ENCODE results near the gene ACOT8.

GRCh38 chr20:45813489-45813888 is 43.7 kb downstream of the ACOT8 start:
- TF ChIP-seq CTCF (IDR thresholded peaks at IDR 0.05 in 8 of 11, conservative IDR thresholded peaks at IDR 0.05 in 3 of 11) (no peak), POLR2A (IDR thresholded peaks at IDR 0.05) (no peak), POLR2AphosphoS5 (IDR thresholded peaks at IDR 0.05) (no peak)

Data from spleen (tissue), 7 donors.